OCI-LY1 (cell line): ENCODE results near the gene BSCL2.

ENCODE experiments used
- H2AFZ ChIP-seq: fragments of 200-600 bp; sonication (generic), shearing (Covaris generic); 2 replicates; pipeline ENCODE4 v1.6.0; 2014; ENCODE audit warnings: antibody characterized with exemption, mild to moderate bottlenecking, low read length
- H3F3A ChIP-seq: fragments of 200-600 bp; sonication (generic), shearing (Covaris generic); 2 replicates; pipeline ENCODE4 v1.6.0; 2014; ENCODE audit warnings: mild to moderate bottlenecking, antibody characterized with exemption, low read length, moderate library complexity; ENCODE audit not compliant: insufficient read depth
- H3K27ac ChIP-seq: fragments of 200-600 bp; sonication (generic); 2 replicates; pipeline ENCODE4 v1.5.1; 2014; ENCODE audit warnings: low read length, mixed run types, mild to moderate bottlenecking, low read depth; ENCODE audit not compliant: poor library complexity, severe bottlenecking
- H3K27me3 ChIP-seq: fragments of 200-600 bp; sonication (generic); 2 replicates; pipeline ENCODE4 v1.6.0; 2014; ENCODE audit warnings: antibody characterized with exemption, mild to moderate bottlenecking, low read length, moderate library complexity; ENCODE audit not compliant: insufficient read depth
- H3K36me3 ChIP-seq: fragments of 200-600 bp; sonication (generic); 2 replicates; pipeline ENCODE4 v1.6.1; 2014; ENCODE audit warnings: mild to moderate bottlenecking, antibody characterized with exemption, low read length, moderate library complexity, mixed read lengths; ENCODE audit not compliant: insufficient read depth
- H3K4me1 ChIP-seq: fragments of 200-600 bp; sonication (generic); 2 replicates; pipeline ENCODE4 v1.5.1; 2014; ENCODE audit warnings: mild to moderate bottlenecking, low read length, moderate library complexity; ENCODE audit not compliant: insufficient read depth, severe bottlenecking
- H3K4me2 ChIP-seq: fragments of 200-600 bp; sonication (generic), shearing (Covaris generic); 2 replicates; pipeline ENCODE4 v1.6.1; 2014; ENCODE audit warnings: low read length
- H3K4me3 ChIP-seq: fragments of 200-600 bp; sonication (generic); 2 replicates; pipeline ENCODE4 v1.5.1; 2014; ENCODE audit warnings: low read length, low read depth, mild to moderate bottlenecking, mixed read lengths; ENCODE audit not compliant: poor library complexity, severe bottlenecking
- H3K79me2 ChIP-seq: fragments of 200-600 bp; shearing (Covaris generic); 2 replicates; pipeline ENCODE4 v1.6.1; 2016; ENCODE audit warnings: mixed run types, low read length, mixed read lengths; ENCODE audit not compliant: insufficient read depth
- H3K9ac ChIP-seq: fragments of 200-600 bp; sonication (generic), shearing (Covaris generic); 2 replicates; pipeline ENCODE4 v1.6.1; 2014; ENCODE audit warnings: mild to moderate bottlenecking, low read length, mixed read lengths
- H3K9me2 ChIP-seq: fragments of 200-600 bp; sonication (generic), shearing (Covaris generic); 2 replicates; pipeline ENCODE4 v1.6.1; 2014; ENCODE audit warnings: low read depth, mild to moderate bottlenecking, low read length, mixed read lengths
- H3K9me3 ChIP-seq: fragments of 200-600 bp; shearing (Covaris generic); 2 replicates; pipeline ENCODE4 v1.6.1; 2014; ENCODE audit warnings: low read length, mixed read lengths
- H4K20me1 ChIP-seq: fragments of 200-600 bp; sonication (generic), shearing (Covaris generic); 2 replicates; pipeline ENCODE4 v1.6.0; 2016; ENCODE audit warnings: mild to moderate bottlenecking, low read length; ENCODE audit not compliant: insufficient read depth
- CTCF ChIP-seq: fragments of 200-600 bp; sonication (generic), shearing (Covaris generic); IDR thresholded peaks from 2 replicates; pipeline ENCODE4 v1.5.1; 2017; ENCODE audit warnings: mild to moderate bottlenecking, antibody characterized with exemption, low read length, moderate library complexity, mixed read lengths
- EZH2 ChIP-seq: fragments of 200-600 bp; sonication (generic), shearing (Covaris generic); IDR thresholded peaks from 2 replicates; pipeline ENCODE4 v1.8.0; 2017; ENCODE audit warnings: borderline replicate concordance, mixed run types, mild to moderate bottlenecking, antibody characterized with exemption, low read length, moderate library complexity, mixed read lengths

The BSCL2 gene

GRCh38 chr11:62680825-62681240 lies 26.4 kb downstream of the BSCL2 start:
- Histone ChIP-seq H4K20me1 (no peaks in the 10 kb centered on the region), H3K27me3 (no peaks in the 10 kb centered on the region), H3K4me1 (peaks cover 36% of the 10 kb centered on the region), H3K9ac (peak overlapping the region; percentile 27; the same call in 1 of the 2 replicates), H3K9me2 (no peaks in the 10 kb centered on the region), H3K9me3 (no peaks in the 10 kb centered on the region), H3K4me3 (no peak overlapping the region), H3K79me2 (no peaks in the 10 kb centered on the region; the same call in 1 of the 2 replicates), H3K27ac (peak overlapping the region; percentile 77), H3K36me3 (peaks cover 19% of the 10 kb centered on the region; the same call in 1 of the 2 replicates), H3K4me2 (peak overlapping the region; percentile 42), H3F3A (no peaks in the 10 kb centered on the region), H2AFZ (peak overlapping the region; percentile 67; the same call in 1 of the 2 replicates)
- TF ChIP-seq CTCF, result peak; percentile 58
- no peak for TF ChIP-seq EZH2

GRCh38 chr11:62678770-62679696 lies 28.2 kb downstream of the BSCL2 start, which contains the start of gene UBXN1:
UBXN1 (minus strand) TSS chr11:62679073; CDS start chr11:62678923, 150 bp downstream.
- TF ChIP-seq EZH2 (no peak), CTCF (no peak)
- no peaks in the 10 kb centered on the region for H3K27me3 ChIP-seq
- peak within 1 kb of the TSS; percentile 94 for H3K4me2 ChIP-seq
- H3F3A ChIP-seq, result no peaks in the 10 kb centered on the region
- no peaks in the 10 kb centered on the region for H3K9me2 ChIP-seq
- peak within 1 kb of the TSS; percentile 95 for H3K4me3 ChIP-seq
- H3K27ac ChIP-seq, result peak within 1 kb of the TSS; percentile 76
- peak within 1 kb of the TSS; percentile 94 for H3K9ac ChIP-seq
- H3K79me2 ChIP-seq, result no peaks in the 10 kb centered on the region; the same call in 1 of the 2 replicates
- H4K20me1 ChIP-seq, result no peaks in the 10 kb centered on the region
- H3K9me3 ChIP-seq, result no peaks in the 10 kb centered on the region
- peak within 1 kb of the TSS; percentile 43; the same call in 1 of the 2 replicates for H2AFZ ChIP-seq
- H3K4me1 ChIP-seq, result peaks cover 36% of the 10 kb centered on the region
- H3K36me3 ChIP-seq, result peaks cover 25% of the 10 kb centered on the region; the same call in 1 of the 2 replicates

GRCh38 chr11:62678433-62678769 lies 28.8 kb downstream of the BSCL2 start:
- H4K20me1 ChIP-seq, result no peaks in the 10 kb centered on the region
- no peaks in the 10 kb centered on the region for H3K9me3 ChIP-seq
- H3K36me3 ChIP-seq, result peaks cover 26% of the 10 kb centered on the region; the same call in 1 of the 2 replicates
- TF ChIP-seq EZH2 (no peak), CTCF (no peak)
- H3K4me1 ChIP-seq, result peaks cover 39% of the 10 kb centered on the region
- H3K4me3 ChIP-seq, result peak overlapping the region; percentile 95
- no peak overlapping the region for H2AFZ ChIP-seq
- H3K9ac ChIP-seq, result peak overlapping the region; percentile 94
- H3K79me2 ChIP-seq, result no peaks in the 10 kb centered on the region; the same call in 1 of the 2 replicates
- H3F3A ChIP-seq, result no peaks in the 10 kb centered on the region
- H3K27me3 ChIP-seq, result no peaks in the 10 kb centered on the region
- H3K27ac ChIP-seq, result peak overlapping the region; percentile 76
- peak overlapping the region; percentile 94 for H3K4me2 ChIP-seq
- no peaks in the 10 kb centered on the region for H3K9me2 ChIP-seq
